HCT116 (cell line): ENCODE measurements around the gene EIF2S3B. TPM values are rescaled to one million over a fixed set of nuclear protein-coding genes. Genes with fewer than 3 reads are reported as not detected.

Experiments used
- ATAC-seq: fragments of 200-7000 bp; cut with Tn5 transposase; 2 replicates; pipeline ENCODE4 v1.9.1; 2020; ENCODE audit warnings: mild to moderate bottlenecking, moderate library complexity
- BruUV-seq: library from RNA; stranded (reverse); fragments of 400-500 nt; replicated peaks from 2 replicates; lab custom pipeline; 2021; lab: Mats Ljungman, UMichigan
- CTCF ChIA-PET: fragments of 300-600 bp; sonication (Branson Sonifier 250); formaldehyde crosslinking; loops from one replicate; lab custom pipeline; 2021; ENCODE audit warnings: antibody characterized with exemption; lab: Charles Lee
- POLR2A ChIA-PET: fragments of 300-600, 350-600 bp; sonication (Branson Sonifier 250); formaldehyde crosslinking; loops from one replicate; lab custom pipeline; 2021; ENCODE audit warnings: antibody characterized with exemption; lab: Charles Lee
- RAD21 ChIA-PET, 2 experiments: fragments of 300-600 bp; sonication (Branson Sonifier 250); formaldehyde crosslinking; loops; one replicate each; lab custom pipeline; 2023; ENCODE audit warnings: low total read pairs in 2 of 2; ENCODE audit not compliant: uncharacterized antibody in 2 of 2, unreplicated experiment in 2 of 2, low non-redundant PET in 1 of 2; lab: Charles Lee
- DNase-seq: peaks from one replicate; pipeline ENCODE4 v3.0.0-alpha.2; 2010; ENCODE audit warnings: low read depth, low spot score
- H2AFZ ChIP-seq: fragments of 200-600 bp; shearing (Covaris generic), sonication (generic); 2 replicates; pipeline ENCODE4 v1.6.1; 2017; ENCODE audit warnings: low read depth, mixed run types, mixed read lengths, antibody characterized with exemption, low read length; ENCODE audit not compliant: poor library complexity, severe bottlenecking
- H3K27ac ChIP-seq: 2 replicates; pipeline ENCODE4 v1.5.1; 2012; ENCODE audit warnings: low read depth, low read length
- H3K27me3 ChIP-seq: fragments of 200-600 bp; sonication (generic); 2 replicates; pipeline ENCODE4 v1.6.1; 2016; ENCODE audit warnings: mixed run types, low read length, mixed read lengths; ENCODE audit not compliant: insufficient read depth
- H3K36me3 ChIP-seq, 2 experiments: fragments of 200-500 bp in 1 of 2; fragments of 200-600 bp in 1 of 2; sonication (Bioruptor generic) in 1 of 2; sonication (generic) in 1 of 2; 2 replicates each; pipeline versions ENCODE4 v1.5.1 to v1.6.1; 2014 to 2016; ENCODE audit warnings: low read length in 2 of 2, inconsistent platforms in 1 of 2, mixed read lengths in 1 of 2, mixed run types in 1 of 2; ENCODE audit not compliant: insufficient read depth in 2 of 2, control insufficient read depth in 1 of 2
- H3K4me1 ChIP-seq, 2 experiments: fragments of 200-600 bp in 1 of 2; sonication (generic) in 1 of 2; 2 replicates each; pipeline versions ENCODE4 v1.5.1 to v1.6.1; 2012 to 2017; ENCODE audit warnings: low read length in 2 of 2, inconsistent platforms in 1 of 2, mild to moderate bottlenecking in 1 of 2, mixed read lengths in 1 of 2, mixed run types in 1 of 2, moderate library complexity in 1 of 2; ENCODE audit not compliant: insufficient read depth in 2 of 2, control insufficient read depth in 1 of 2
- H3K4me2 ChIP-seq: fragments of 200-600 bp; sonication (generic); 2 replicates; pipeline ENCODE4 v1.6.1; 2017; ENCODE audit warnings: mixed run types, low read length, mixed read lengths
- H3K4me3 ChIP-seq, 2 experiments: fragments of 200-600 bp in 1 of 2; sonication (generic) in 1 of 2; replicated peaks in 1 of 2; 2 replicates each; pipeline ENCODE4 v1.5.1; 2011 to 2016; ENCODE audit warnings: low read length in 2 of 2, control low read depth in 1 of 2, low read depth in 1 of 2, mild to moderate bottlenecking in 1 of 2, mixed read lengths in 1 of 2, mixed run types in 1 of 2
- H3K79me2 ChIP-seq: fragments of 200-600 bp; sonication (generic); 2 replicates; pipeline ENCODE4 v1.6.1; 2017; ENCODE audit warnings: mild to moderate bottlenecking, mixed run types, low read length, moderate library complexity, mixed read lengths; ENCODE audit not compliant: insufficient read depth
- H3K9ac ChIP-seq: fragments of 200-600 bp; sonication (generic); 2 replicates; pipeline ENCODE4 v1.6.1; 2016; ENCODE audit warnings: low read length, mixed read lengths
- H3K9me2 ChIP-seq: fragments of 200-600 bp; sonication (generic), shearing (Covaris generic); 2 replicates; pipeline ENCODE4 v1.6.1; 2017; ENCODE audit warnings: mixed run types, mild to moderate bottlenecking, moderate library complexity; ENCODE audit not compliant: insufficient read depth
- H3K9me3 ChIP-seq, 2 experiments: fragments of 200-500 bp in 1 of 2; fragments of 200-600 bp in 1 of 2; sonication (Bioruptor generic) in 1 of 2; sonication (generic) in 1 of 2; 2 replicates each; pipeline ENCODE4 v1.6.1; 2014 to 2017; ENCODE audit warnings: low read length in 2 of 2, mixed read lengths in 2 of 2, inconsistent platforms in 1 of 2, low read depth in 1 of 2, mild to moderate bottlenecking in 1 of 2, mixed run types in 1 of 2, moderate library complexity in 1 of 2; ENCODE audit not compliant: control insufficient read depth in 1 of 2, insufficient read depth in 1 of 2
- H4K20me1 ChIP-seq: fragments of 200-600 bp; sonication (generic), shearing (Covaris generic); 2 replicates; pipeline ENCODE4 v1.6.1; 2017; ENCODE audit warnings: mixed run types, mild to moderate bottlenecking, moderate library complexity; ENCODE audit not compliant: insufficient read depth
- EZH2 ChIP-seq: fragments of 200-600 bp; sonication (generic); IDR thresholded peaks from 2 replicates; pipeline ENCODE4 v1.6.1; 2017; ENCODE audit warnings: antibody characterized with exemption, mixed run types
- EZH2phosphoT487 ChIP-seq: fragments of 200-600 bp; IDR thresholded peaks from 2 replicates; pipeline ENCODE4 v1.6.1; 2018; ENCODE audit warnings: antibody characterized with exemption, borderline replicate concordance
- FOSL1 ChIP-seq: IDR thresholded peaks from 2 replicates; pipeline ENCODE4 v1.6.1; 2012; ENCODE audit warnings: low read depth
- JUND ChIP-seq: IDR thresholded peaks from 2 replicates; pipeline ENCODE4 v1.6.1; 2012
- SIN3A ChIP-seq: IDR thresholded peaks from 2 replicates; pipeline ENCODE4 v1.6.1; 2012; ENCODE audit warnings: low read depth
- SRF ChIP-seq: IDR thresholded peaks from 2 replicates; pipeline ENCODE4 v1.6.1; 2012; ENCODE audit warnings: low read depth
- ZFX ChIP-seq: fragments of 450-650 bp; IDR thresholded peaks from 2 replicates; pipeline ENCODE4 v1.6.1; 2017
- ZNF274 ChIP-seq: fragments of 200-500 bp; sonication (Bioruptor generic); IDR thresholded peaks from 2 replicates; pipeline ENCODE4 v1.6.1; 2014; ENCODE audit warnings: mild to moderate bottlenecking, low read depth, low read length, inconsistent platforms
- intact Hi-C: fragments of 100-400 bp; cut with micrococcal nuclease; formaldehyde crosslinking; loops from 2 replicates; pipeline ENCODE4 v1.10.0; 2022
- total RNA-seq: library from RNA; stranded (reverse); gene quantifications from one replicate; pipeline ENCODE4 v1.2.1, GENCODE V29; 2021; ENCODE audit not compliant: unreplicated experiment
- TF ChIP-seq, protein P1 (sequence below): IDR thresholded peaks from 2 replicates; pipeline ENCODE4 v1.6.1; 2012; ENCODE audit warnings: low read depth
- TF ChIP-seq, protein P2 (sequence below), 3 experiments: fragments of 200-600 bp in 1 of 3; sonication (generic) in 1 of 3; IDR thresholded peaks in 2 of 3; conservative IDR thresholded peaks in 1 of 3; 2 replicates each; pipeline ENCODE4 v1.5.1; 2012 to 2017; ENCODE audit warnings: low read depth in 2 of 3, low read length in 2 of 3, antibody characterized with exemption in 1 of 3, borderline replicate concordance in 1 of 3, control low read depth in 1 of 3, mild to moderate bottlenecking in 1 of 3, mixed read lengths in 1 of 3, mixed run types in 1 of 3, moderate library complexity in 1 of 3; ENCODE audit not compliant: insufficient read depth in 1 of 3

Gene EIF2S3B
- total RNA-seq, 1 experiment from 2014 or later, result 1.0 TPM

GRCh38 chr12:10557329-10557728 lies 51.6 kb downstream of the EIF2S3B start (continued):
- TF ChIP-seq, protein P1, sequence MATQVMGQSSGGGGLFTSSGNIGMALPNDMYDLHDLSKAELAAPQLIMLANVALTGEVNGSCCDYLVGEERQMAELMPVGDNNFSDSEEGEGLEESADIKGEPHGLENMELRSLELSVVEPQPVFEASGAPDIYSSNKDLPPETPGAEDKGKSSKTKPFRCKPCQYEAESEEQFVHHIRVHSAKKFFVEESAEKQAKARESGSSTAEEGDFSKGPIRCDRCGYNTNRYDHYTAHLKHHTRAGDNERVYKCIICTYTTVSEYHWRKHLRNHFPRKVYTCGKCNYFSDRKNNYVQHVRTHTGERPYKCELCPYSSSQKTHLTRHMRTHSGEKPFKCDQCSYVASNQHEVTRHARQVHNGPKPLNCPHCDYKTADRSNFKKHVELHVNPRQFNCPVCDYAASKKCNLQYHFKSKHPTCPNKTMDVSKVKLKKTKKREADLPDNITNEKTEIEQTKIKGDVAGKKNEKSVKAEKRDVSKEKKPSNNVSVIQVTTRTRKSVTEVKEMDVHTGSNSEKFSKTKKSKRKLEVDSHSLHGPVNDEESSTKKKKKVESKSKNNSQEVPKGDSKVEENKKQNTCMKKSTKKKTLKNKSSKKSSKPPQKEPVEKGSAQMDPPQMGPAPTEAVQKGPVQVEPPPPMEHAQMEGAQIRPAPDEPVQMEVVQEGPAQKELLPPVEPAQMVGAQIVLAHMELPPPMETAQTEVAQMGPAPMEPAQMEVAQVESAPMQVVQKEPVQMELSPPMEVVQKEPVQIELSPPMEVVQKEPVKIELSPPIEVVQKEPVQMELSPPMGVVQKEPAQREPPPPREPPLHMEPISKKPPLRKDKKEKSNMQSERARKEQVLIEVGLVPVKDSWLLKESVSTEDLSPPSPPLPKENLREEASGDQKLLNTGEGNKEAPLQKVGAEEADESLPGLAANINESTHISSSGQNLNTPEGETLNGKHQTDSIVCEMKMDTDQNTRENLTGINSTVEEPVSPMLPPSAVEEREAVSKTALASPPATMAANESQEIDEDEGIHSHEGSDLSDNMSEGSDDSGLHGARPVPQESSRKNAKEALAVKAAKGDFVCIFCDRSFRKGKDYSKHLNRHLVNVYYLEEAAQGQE, result no peak

GRCh38 chr12:10557766-10558165 lies 52.1 kb downstream of the EIF2S3B start:
- peak overlapping the region; percentile 40 for H2AFZ ChIP-seq
- CTCF ChIA-PET, result no interaction called here
- BruUV-seq, result no TSS peak
- H3K4me1 ChIP-seq, result no peaks in the 10 kb centered on the region
- no peak overlapping the region for H3K9ac ChIP-seq
- TF ChIP-seq FOSL1 (no peak), EZH2 (no peak), SRF (no peak), SIN3A (no peak), JUND (no peak), EZH2phosphoT487 (no peak), ZNF274 (no peak), ZFX (no peak)
- TF ChIP-seq, protein P1, result no peak
- TF ChIP-seq, protein P2, sequence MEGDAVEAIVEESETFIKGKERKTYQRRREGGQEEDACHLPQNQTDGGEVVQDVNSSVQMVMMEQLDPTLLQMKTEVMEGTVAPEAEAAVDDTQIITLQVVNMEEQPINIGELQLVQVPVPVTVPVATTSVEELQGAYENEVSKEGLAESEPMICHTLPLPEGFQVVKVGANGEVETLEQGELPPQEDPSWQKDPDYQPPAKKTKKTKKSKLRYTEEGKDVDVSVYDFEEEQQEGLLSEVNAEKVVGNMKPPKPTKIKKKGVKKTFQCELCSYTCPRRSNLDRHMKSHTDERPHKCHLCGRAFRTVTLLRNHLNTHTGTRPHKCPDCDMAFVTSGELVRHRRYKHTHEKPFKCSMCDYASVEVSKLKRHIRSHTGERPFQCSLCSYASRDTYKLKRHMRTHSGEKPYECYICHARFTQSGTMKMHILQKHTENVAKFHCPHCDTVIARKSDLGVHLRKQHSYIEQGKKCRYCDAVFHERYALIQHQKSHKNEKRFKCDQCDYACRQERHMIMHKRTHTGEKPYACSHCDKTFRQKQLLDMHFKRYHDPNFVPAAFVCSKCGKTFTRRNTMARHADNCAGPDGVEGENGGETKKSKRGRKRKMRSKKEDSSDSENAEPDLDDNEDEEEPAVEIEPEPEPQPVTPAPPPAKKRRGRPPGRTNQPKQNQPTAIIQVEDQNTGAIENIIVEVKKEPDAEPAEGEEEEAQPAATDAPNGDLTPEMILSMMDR (IDR thresholded peaks at IDR 0.05 in 2 of 3, conservative IDR thresholded peaks at IDR 0.05 in 1 of 3; ENCODE audit: borderline replicate concordance in 1 of 3, insufficient read depth in 1 of 3, low read depth in 2 of 3, low read length in 2 of 3), result no peak
- RAD21 ChIA-PET, result no interaction called here
- no peaks in the 10 kb centered on the region for H3K27me3 ChIP-seq
- H4K20me1 ChIP-seq, result no peaks in the 10 kb centered on the region
- no peak overlapping the region for H3K4me3 ChIP-seq
- H3K9me3 ChIP-seq, result no peaks in the 10 kb centered on the region
- DNase-seq, result no peak
- no peak for ATAC-seq
- H3K4me2 ChIP-seq, result no peak overlapping the region
- POLR2A ChIA-PET, result no interaction called here
- no peak overlapping the region for H3K27ac ChIP-seq
- H3K9me2 ChIP-seq, result no peaks in the 10 kb centered on the region
- no peaks in the 10 kb centered on the region for H3K36me3 ChIP-seq
- H3K79me2 ChIP-seq, result no peaks in the 10 kb centered on the region
- intact Hi-C loops, result no loop called here
